H9 (cell line): ENCODE data around the gene PCDH9. TPM values are rescaled to one million over a fixed set of nuclear protein-coding genes. Genes with fewer than 3 reads are reported as not detected.

ENCODE experiments used
- DNase-seq: peaks from one replicate; pipeline ENCODE4 v3.0.0-alpha.2; 2017
- H2AFZ ChIP-seq: one replicate; pipeline ENCODE4 v1.6.1; 2013; ENCODE audit warnings: mild to moderate bottlenecking, low read length, control low read depth, moderate library complexity
- H2AK5ac ChIP-seq: 2 replicates; pipeline ENCODE4 v1.6.1; 2013; ENCODE audit warnings: low read length, control low read depth, mixed read lengths; ENCODE audit not compliant: insufficient read length
- H2BK120ac ChIP-seq: one replicate; pipeline ENCODE4 v1.6.1; 2013; ENCODE audit warnings: low read depth, mild to moderate bottlenecking, low read length, control low read depth, inconsistent platforms; ENCODE audit not compliant: poor library complexity, severe bottlenecking
- H2BK12ac ChIP-seq: 2 replicates; pipeline ENCODE4 v1.6.1; 2013; ENCODE audit warnings: low read length, control low read depth, mixed read lengths, low read depth; ENCODE audit not compliant: insufficient read length
- H2BK15ac ChIP-seq: 2 replicates; pipeline ENCODE4 v1.6.1; 2013; ENCODE audit warnings: low read depth, low read length, control low read depth
- H2BK20ac ChIP-seq: one replicate; pipeline ENCODE4 v1.6.1; 2013; ENCODE audit warnings: low read depth, mild to moderate bottlenecking, low read length, control low read depth, inconsistent platforms; ENCODE audit not compliant: poor library complexity, severe bottlenecking
- H2BK5ac ChIP-seq: 2 replicates; pipeline ENCODE4 v1.6.1; 2013; ENCODE audit warnings: low read length, control low read depth, mixed read lengths; ENCODE audit not compliant: insufficient read length
- H3K14ac ChIP-seq: 2 replicates; pipeline ENCODE4 v1.6.1; 2013; ENCODE audit warnings: low read length, control low read depth; ENCODE audit not compliant: insufficient read depth
- H3K18ac ChIP-seq: 2 replicates; pipeline ENCODE4 v1.6.1; 2013; ENCODE audit warnings: low read depth, mild to moderate bottlenecking, mixed read lengths, low read length, control low read depth; ENCODE audit not compliant: insufficient read length
- H3K23ac ChIP-seq: 2 replicates; pipeline ENCODE4 v1.6.1; 2013; ENCODE audit warnings: low read length, control low read depth, mixed read lengths, low read depth; ENCODE audit not compliant: insufficient read length
- H3K23me2 ChIP-seq: 2 replicates; pipeline ENCODE4 v1.6.1; 2013; ENCODE audit warnings: low read depth, mild to moderate bottlenecking, mixed read lengths, low read length, control low read depth; ENCODE audit not compliant: insufficient read length, poor library complexity, severe bottlenecking
- H3K27ac ChIP-seq: 2 replicates; pipeline ENCODE4 v1.5.1; 2013; ENCODE audit warnings: low read length, control low read depth, mixed read lengths, low read depth; ENCODE audit not compliant: insufficient read length
- H3K27me3 ChIP-seq: 2 replicates; pipeline ENCODE4 v1.6.1; 2013; ENCODE audit warnings: low read length, control low read depth, inconsistent platforms; ENCODE audit not compliant: insufficient read depth
- H3K4ac ChIP-seq: 2 replicates; pipeline ENCODE4 v1.6.1; 2013; ENCODE audit warnings: low read depth, mild to moderate bottlenecking, control low read depth, inconsistent platforms, low read length, moderate library complexity
- H3K4me1 ChIP-seq: 2 replicates; pipeline ENCODE4 v1.6.1; 2013; ENCODE audit warnings: low read length, control low read depth, inconsistent platforms; ENCODE audit not compliant: insufficient read depth
- H3K4me2 ChIP-seq: 2 replicates; pipeline ENCODE4 v1.6.1; 2013; ENCODE audit warnings: low read length, control low read depth, mixed read lengths; ENCODE audit not compliant: insufficient read length, insufficient read depth
- H3K56ac ChIP-seq: 2 replicates; pipeline ENCODE4 v1.6.1; 2013; ENCODE audit warnings: low read depth, mild to moderate bottlenecking, mixed read lengths, low read length, control low read depth; ENCODE audit not compliant: insufficient read length
- H3K79me1 ChIP-seq: 2 replicates; pipeline ENCODE4 v1.6.1; 2013; ENCODE audit warnings: low read depth, mild to moderate bottlenecking, moderate library complexity, low read length, control low read depth, inconsistent platforms; ENCODE audit not compliant: insufficient read depth, poor library complexity, severe bottlenecking
- H3K79me2 ChIP-seq: 2 replicates; pipeline ENCODE4 v1.6.1; 2013; ENCODE audit warnings: low read length, control low read depth, inconsistent platforms; ENCODE audit not compliant: insufficient read depth
- H3K9ac ChIP-seq: 2 replicates; pipeline ENCODE4 v1.6.1; 2013; ENCODE audit warnings: low read length, control low read depth, mixed read lengths; ENCODE audit not compliant: insufficient read length; ENCODE audit errors: extremely low read depth
- H3K9me3 ChIP-seq: one replicate; pipeline ENCODE4 v1.6.1; 2013; ENCODE audit warnings: low read depth, low read length, inconsistent platforms; ENCODE audit not compliant: control insufficient read depth
- H3T11ph ChIP-seq: one replicate; pipeline ENCODE4 v1.6.1; 2013; ENCODE audit warnings: mild to moderate bottlenecking, low read length, control low read depth, inconsistent platforms
- H4K20me1 ChIP-seq: one replicate; pipeline ENCODE4 v1.6.1; 2013; ENCODE audit not compliant: control insufficient read depth, insufficient read length, insufficient read depth
- H4K5ac ChIP-seq: 2 replicates; pipeline ENCODE4 v1.6.1; 2013; ENCODE audit warnings: low read depth, mild to moderate bottlenecking, mixed read lengths, low read length, control low read depth; ENCODE audit not compliant: insufficient read length
- H4K8ac ChIP-seq: replicated peaks from 2 replicates; pipeline ENCODE4 v1.6.1; 2013; ENCODE audit warnings: low read length, control low read depth, mixed read lengths, low read depth; ENCODE audit not compliant: insufficient read length
- H4K91ac ChIP-seq: 2 replicates; pipeline ENCODE4 v1.6.1; 2013; ENCODE audit warnings: low read depth, mild to moderate bottlenecking, moderate library complexity, mixed read lengths, low read length, control low read depth; ENCODE audit not compliant: insufficient read length
- H3K27ac Mint-ChIP-seq, 3 experiments: 2 replicates in 2 of 3; 3 replicates in 1 of 3; pipeline ENCODE4 v1.8.0; 2020 to 2021; ENCODE audit warnings: mixed read lengths in 3 of 3, mild to moderate bottlenecking in 1 of 3, moderate library complexity in 1 of 3
- H3K27me3 Mint-ChIP-seq: 2 replicates; pipeline ENCODE4 v1.8.0; 2021; ENCODE audit warnings: low read depth, mild to moderate bottlenecking, moderate library complexity, mixed read lengths
- H3K36me3 Mint-ChIP-seq, 3 experiments: 2 replicates in 2 of 3; 3 replicates in 1 of 3; pipeline ENCODE4 v1.8.0; 2020 to 2021; ENCODE audit warnings: low read depth in 3 of 3, mixed read lengths in 3 of 3; ENCODE audit not compliant: insufficient read depth in 1 of 3
- H3K4me1 Mint-ChIP-seq, 2 experiments: 2 replicates each; pipeline ENCODE4 v1.8.0; 2020; ENCODE audit warnings: mixed read lengths in 2 of 2
- H3K4me3 Mint-ChIP-seq, 2 experiments: 2 replicates in 1 of 2; 3 replicates in 1 of 2; pipeline ENCODE4 v1.8.0; 2020 to 2021; ENCODE audit warnings: mild to moderate bottlenecking in 2 of 2, mixed read lengths in 2 of 2, moderate library complexity in 1 of 2
- H3K9me3 Mint-ChIP-seq, 2 experiments: 2 replicates in 1 of 2; 3 replicates in 1 of 2; pipeline ENCODE4 v1.8.0; 2020; ENCODE audit warnings: mild to moderate bottlenecking in 2 of 2, mixed read lengths in 2 of 2, moderate library complexity in 1 of 2
- WGBS: extraction: QIAGEN DNeasy Blood & Tissue Kit; methylation state at CpG from one replicate; pipeline ENCODE4 v1.1.7; 2013; ENCODE audit warnings: missing lambda C conversion rate, low lambda C conversion rate, mixed read lengths; ENCODE audit not compliant: insufficient read length; ENCODE audit errors: extremely low coverage; 5-methylcytosine and 5-hydroxymethylcytosine counted together
- total RNA-seq: library from RNA; stranded (reverse); gene quantifications from 2 replicates; pipeline ENCODE4 v1.2.1, GENCODE V29; 2021
- TF ChIP-seq, protein P1 (sequence below): fragments of 200-600 bp; sonication (generic); conservative IDR thresholded peaks from 3 replicates; pipeline ENCODE4 v1.8.0; 2021; ENCODE audit warnings: antibody characterized with exemption, mild to moderate bottlenecking

The PCDH9 gene
- total RNA-seq, 1 experiment from 2014 or later, result 0.11 TPM

DNA sequence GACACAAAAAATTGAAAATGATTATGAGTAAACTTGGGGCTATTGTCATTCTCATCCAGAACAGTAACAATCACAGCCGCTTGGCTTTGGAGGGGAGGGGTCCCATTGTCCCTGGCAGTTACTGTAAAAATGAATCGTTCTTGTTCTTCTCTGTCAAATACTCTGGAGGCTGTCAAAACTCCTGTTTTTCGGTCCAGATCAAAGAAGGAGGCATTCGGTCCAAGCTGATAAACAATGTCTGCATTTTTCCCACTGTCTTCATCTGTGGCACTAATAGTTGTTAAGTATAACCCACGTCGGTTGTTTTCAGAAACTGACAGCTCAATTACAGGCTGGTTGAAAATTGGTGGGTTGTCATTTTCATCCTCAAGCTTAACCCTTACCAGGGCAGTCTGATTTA lies 3.4 kb downstream of the PCDH9 start:
- Histone ChIP-seq H2AFZ (no peak overlapping the region), H3K27ac (no peak overlapping the region), H3K23me2 (peaks cover 18% of the 10 kb centered on the region), H2AK5ac (no peak overlapping the region), H3K23ac (no peak overlapping the region), H4K5ac (no peak overlapping the region), H3K9ac (no peak overlapping the region), H2BK15ac (no peak overlapping the region), H3K9me3 (no peaks in the 10 kb centered on the region), H2BK12ac (no peak overlapping the region), H3K4ac (no peak overlapping the region), H3K56ac (no peak overlapping the region), H3K18ac (no peak overlapping the region), H4K91ac (no peak overlapping the region), H3K14ac (no peak overlapping the region), H2BK120ac (no peak overlapping the region), H4K8ac (no peak overlapping the region), H3K4me1 (no peaks in the 10 kb centered on the region), H3K4me2 (no peak overlapping the region), H4K20me1 (no peaks in the 10 kb centered on the region), H2BK5ac (no peak overlapping the region), H2BK20ac (no peak overlapping the region), H3K79me2 (no peaks in the 10 kb centered on the region), H3K27me3 (no peaks in the 10 kb centered on the region; the same call in 1 of the 2 replicates), H3T11ph (no peak overlapping the region), H3K79me1 (no peaks in the 10 kb centered on the region)
- Mint-ChIP-seq H3K36me3 (no peaks in the 10 kb centered on the region), H3K27me3 (peaks cover 12% of the 10 kb centered on the region), H3K4me3 (no peak overlapping the region), H3K4me1 (peaks cover 3 to 6% of the 10 kb centered on the region in 2 experiments; a peak in 3 of 4 replicates), H3K9me3 (no peaks in the 10 kb centered on the region), H3K27ac (no peak overlapping the region)
- DNase-seq, result no peak
- TF ChIP-seq, protein P1, sequence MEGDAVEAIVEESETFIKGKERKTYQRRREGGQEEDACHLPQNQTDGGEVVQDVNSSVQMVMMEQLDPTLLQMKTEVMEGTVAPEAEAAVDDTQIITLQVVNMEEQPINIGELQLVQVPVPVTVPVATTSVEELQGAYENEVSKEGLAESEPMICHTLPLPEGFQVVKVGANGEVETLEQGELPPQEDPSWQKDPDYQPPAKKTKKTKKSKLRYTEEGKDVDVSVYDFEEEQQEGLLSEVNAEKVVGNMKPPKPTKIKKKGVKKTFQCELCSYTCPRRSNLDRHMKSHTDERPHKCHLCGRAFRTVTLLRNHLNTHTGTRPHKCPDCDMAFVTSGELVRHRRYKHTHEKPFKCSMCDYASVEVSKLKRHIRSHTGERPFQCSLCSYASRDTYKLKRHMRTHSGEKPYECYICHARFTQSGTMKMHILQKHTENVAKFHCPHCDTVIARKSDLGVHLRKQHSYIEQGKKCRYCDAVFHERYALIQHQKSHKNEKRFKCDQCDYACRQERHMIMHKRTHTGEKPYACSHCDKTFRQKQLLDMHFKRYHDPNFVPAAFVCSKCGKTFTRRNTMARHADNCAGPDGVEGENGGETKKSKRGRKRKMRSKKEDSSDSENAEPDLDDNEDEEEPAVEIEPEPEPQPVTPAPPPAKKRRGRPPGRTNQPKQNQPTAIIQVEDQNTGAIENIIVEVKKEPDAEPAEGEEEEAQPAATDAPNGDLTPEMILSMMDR, result no peak
- no CpG with 5 or more reads among the region's 6 CpGs for WGBS
